ENCODE results near the gene LBR. TPM values are rescaled to one million over a fixed set of nuclear protein-coding genes. Genes with fewer than 3 reads are reported as not detected.

Gene LBR
- polyA plus RNA-seq, 1 donor (not counting 4 experiments of a cell fraction or from before 2014, with no cell fraction given): 30.5 TPM

DNA sequence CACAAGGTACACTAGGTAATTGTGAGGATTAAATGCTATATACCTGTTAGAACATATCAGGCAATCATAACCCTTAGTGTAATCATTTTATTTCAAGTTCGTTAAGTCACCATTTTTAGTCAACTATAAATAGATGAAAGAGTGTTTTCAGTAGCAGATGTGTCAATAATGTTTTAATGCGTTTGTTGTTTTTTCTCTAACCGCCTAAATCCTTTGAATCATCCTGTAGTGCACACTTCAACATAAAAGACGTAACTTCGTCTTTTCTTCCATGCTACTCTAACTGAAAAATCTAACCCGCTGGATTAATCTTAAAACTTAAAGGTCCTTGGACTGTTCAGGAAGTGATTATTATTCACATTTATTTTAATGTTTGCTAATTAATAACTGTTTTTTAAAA is 7.2 kb upstream of the LBR start:
- Histone ChIP-seq H3K27ac (ENCODE audit: control insufficient read depth, insufficient read depth, low read length) (no peak overlapping the region), H4K20me1 (ENCODE audit: control insufficient read depth, extremely low read depth, insufficient read depth, low read length) (no peaks in the 10 kb centered on the region), H3K4me2 (ENCODE audit: control insufficient read depth, extremely low read depth, insufficient read depth, low read depth, low read length) (no peak overlapping the region), H3K9ac (ENCODE audit: control insufficient read depth, extremely low read depth, insufficient read depth, low read length) (no peak overlapping the region), H3K9me1 (ENCODE audit: control insufficient read depth, extremely low read depth, insufficient read depth, low read length) (no peaks in the 10 kb centered on the region), H3K36me3 (ENCODE audit: control insufficient read depth in 2 of 2, extremely low read depth in 1 of 2, insufficient read depth in 2 of 2, low read length in 2 of 2) (no peaks in the 10 kb centered on the region), H3K4me1 (ENCODE audit: control insufficient read depth, extremely low read depth, insufficient read depth, low read length) (no peaks in the 10 kb centered on the region), H3K79me2 (ENCODE audit: control insufficient read depth, insufficient read depth, low read length) (no peaks in the 10 kb centered on the region), H3K9me3 (ENCODE audit: control insufficient read depth, low read depth, low read length) (no peaks in the 10 kb centered on the region), H3K4me3 (ENCODE audit: control insufficient read depth in 2 of 3, extremely low read depth in 1 of 3, insufficient read depth in 2 of 3, low read depth in 1 of 3, low read length in 3 of 3) (no peak overlapping the region), H3K27me3 (ENCODE audit: control insufficient read depth, extremely low read depth, insufficient read depth, low read length) (no peaks in the 10 kb centered on the region), H2AFZ (ENCODE audit: control insufficient read depth, low read length) (no peak overlapping the region)
- no peak for TF ChIP-seq EZH2 (IDR thresholded peaks at IDR 0.05; ENCODE audit: low read length)
- DNase-seq (ENCODE audit: low read depth, low spot score): no peak
- dilution Hi-C loops (cut with MboI; ENCODE audit: extremely low pct_ligation_motif_present, low sequenced_read_pairs): no loop called here
- no peak for FAIRE-seq

GRCh38 chr1:225434046-225434445 is 6.2 kb upstream of the LBR start:
- no peaks in the 10 kb centered on the region for H4K20me1 ChIP-seq (ENCODE audit: control insufficient read depth, extremely low read depth, insufficient read depth, low read length)
- H3K36me3 ChIP-seq (ENCODE audit: control insufficient read depth in 2 of 2, extremely low read depth in 1 of 2, insufficient read depth in 2 of 2, low read length in 2 of 2): no peaks in the 10 kb centered on the region
- H3K27me3 ChIP-seq (ENCODE audit: control insufficient read depth, extremely low read depth, insufficient read depth, low read length): no peaks in the 10 kb centered on the region
- TF ChIP-seq, protein P1, sequence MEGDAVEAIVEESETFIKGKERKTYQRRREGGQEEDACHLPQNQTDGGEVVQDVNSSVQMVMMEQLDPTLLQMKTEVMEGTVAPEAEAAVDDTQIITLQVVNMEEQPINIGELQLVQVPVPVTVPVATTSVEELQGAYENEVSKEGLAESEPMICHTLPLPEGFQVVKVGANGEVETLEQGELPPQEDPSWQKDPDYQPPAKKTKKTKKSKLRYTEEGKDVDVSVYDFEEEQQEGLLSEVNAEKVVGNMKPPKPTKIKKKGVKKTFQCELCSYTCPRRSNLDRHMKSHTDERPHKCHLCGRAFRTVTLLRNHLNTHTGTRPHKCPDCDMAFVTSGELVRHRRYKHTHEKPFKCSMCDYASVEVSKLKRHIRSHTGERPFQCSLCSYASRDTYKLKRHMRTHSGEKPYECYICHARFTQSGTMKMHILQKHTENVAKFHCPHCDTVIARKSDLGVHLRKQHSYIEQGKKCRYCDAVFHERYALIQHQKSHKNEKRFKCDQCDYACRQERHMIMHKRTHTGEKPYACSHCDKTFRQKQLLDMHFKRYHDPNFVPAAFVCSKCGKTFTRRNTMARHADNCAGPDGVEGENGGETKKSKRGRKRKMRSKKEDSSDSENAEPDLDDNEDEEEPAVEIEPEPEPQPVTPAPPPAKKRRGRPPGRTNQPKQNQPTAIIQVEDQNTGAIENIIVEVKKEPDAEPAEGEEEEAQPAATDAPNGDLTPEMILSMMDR (optimal IDR thresholded peaks at IDR 0.05 in 1 of 3, IDR thresholded peaks at IDR 0.05 in 1 of 3, conservative IDR thresholded peaks at IDR 0.05 in 1 of 3; ENCODE audit: extremely low read depth in 1 of 3, insufficient read depth in 2 of 3, low read length in 3 of 3): no peak
- no peak for TF ChIP-seq EZH2 (IDR thresholded peaks at IDR 0.05; ENCODE audit: low read length)
- DNase-seq (ENCODE audit: low read depth, low spot score): no peak
- no peaks in the 10 kb centered on the region for H3K9me3 ChIP-seq (ENCODE audit: control insufficient read depth, low read depth, low read length)
- no peak overlapping the region for H3K9ac ChIP-seq (ENCODE audit: control insufficient read depth, extremely low read depth, insufficient read depth, low read length)
- no peak overlapping the region for H2AFZ ChIP-seq (ENCODE audit: control insufficient read depth, low read length)
- no peak overlapping the region for H3K4me3 ChIP-seq (ENCODE audit: control insufficient read depth in 2 of 3, extremely low read depth in 1 of 3, insufficient read depth in 2 of 3, low read depth in 1 of 3, low read length in 3 of 3)
- H3K9me1 ChIP-seq (ENCODE audit: control insufficient read depth, extremely low read depth, insufficient read depth, low read length): no peaks in the 10 kb centered on the region
- dilution Hi-C loops (cut with MboI; ENCODE audit: extremely low pct_ligation_motif_present, low sequenced_read_pairs): no loop called here
- H3K4me2 ChIP-seq (ENCODE audit: control insufficient read depth, extremely low read depth, insufficient read depth, low read depth, low read length): no peak overlapping the region
- H3K27ac ChIP-seq (ENCODE audit: control insufficient read depth, insufficient read depth, low read length): no peak overlapping the region
- no peaks in the 10 kb centered on the region for H3K79me2 ChIP-seq (ENCODE audit: control insufficient read depth, insufficient read depth, low read length)
- H3K4me1 ChIP-seq (ENCODE audit: control insufficient read depth, extremely low read depth, insufficient read depth, low read length): peaks cover 4% of the 10 kb centered on the region
- no peak for FAIRE-seq
